ENCODE data around the gene GCG.

DNA sequence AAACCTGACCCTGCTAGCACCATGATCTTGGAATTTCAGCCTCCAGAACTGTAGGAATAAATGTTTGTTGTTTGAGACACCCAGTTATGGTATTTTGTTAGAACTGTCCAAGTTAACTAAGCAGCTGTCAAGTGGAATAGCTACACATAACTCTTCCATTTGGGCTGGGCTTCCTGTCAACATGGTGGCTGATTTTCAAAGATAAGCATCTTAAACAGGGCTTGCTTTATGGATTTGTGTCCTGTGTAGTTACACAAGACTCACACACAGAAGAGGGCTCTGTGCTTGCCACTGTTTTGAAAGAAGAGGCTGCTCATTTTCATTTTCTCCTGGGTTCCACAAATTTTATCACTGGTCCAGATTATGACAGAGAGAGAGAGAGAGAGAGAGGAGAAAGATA lies 35.7 kb downstream of the GCG start:
- TF ChIP-seq, protein P1, sequence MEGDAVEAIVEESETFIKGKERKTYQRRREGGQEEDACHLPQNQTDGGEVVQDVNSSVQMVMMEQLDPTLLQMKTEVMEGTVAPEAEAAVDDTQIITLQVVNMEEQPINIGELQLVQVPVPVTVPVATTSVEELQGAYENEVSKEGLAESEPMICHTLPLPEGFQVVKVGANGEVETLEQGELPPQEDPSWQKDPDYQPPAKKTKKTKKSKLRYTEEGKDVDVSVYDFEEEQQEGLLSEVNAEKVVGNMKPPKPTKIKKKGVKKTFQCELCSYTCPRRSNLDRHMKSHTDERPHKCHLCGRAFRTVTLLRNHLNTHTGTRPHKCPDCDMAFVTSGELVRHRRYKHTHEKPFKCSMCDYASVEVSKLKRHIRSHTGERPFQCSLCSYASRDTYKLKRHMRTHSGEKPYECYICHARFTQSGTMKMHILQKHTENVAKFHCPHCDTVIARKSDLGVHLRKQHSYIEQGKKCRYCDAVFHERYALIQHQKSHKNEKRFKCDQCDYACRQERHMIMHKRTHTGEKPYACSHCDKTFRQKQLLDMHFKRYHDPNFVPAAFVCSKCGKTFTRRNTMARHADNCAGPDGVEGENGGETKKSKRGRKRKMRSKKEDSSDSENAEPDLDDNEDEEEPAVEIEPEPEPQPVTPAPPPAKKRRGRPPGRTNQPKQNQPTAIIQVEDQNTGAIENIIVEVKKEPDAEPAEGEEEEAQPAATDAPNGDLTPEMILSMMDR (IDR thresholded peaks at IDR 0.05), result no peak
- TF ChIP-seq EZH2 (IDR thresholded peaks at IDR 0.05; ENCODE audit: borderline replicate concordance, insufficient read depth, low read depth, low read length, poor library complexity, severe bottlenecking), result no peak

All from B cell (primary cell).